Common myeloid progenitor, CD34-positive (primary cell): ENCODE data around the gene CDH23.

Experiments
- CTCF ChIA-PET: fragments of 350-600 bp; sonication (Branson Sonifier 250); formaldehyde crosslinking; loops from one replicate; lab custom pipeline; 2021; ENCODE audit warnings: antibody characterized with exemption; lab: Charles Lee
- POLR2A ChIA-PET: fragments of 350-600 bp; sonication (Branson Sonifier 250); formaldehyde crosslinking; loops from one replicate; lab custom pipeline; 2021; ENCODE audit warnings: antibody characterized with exemption; lab: Charles Lee
- DNase-seq, 3 donors: peaks; one replicate each; pipeline versions ENCODE4 v3.0.0 to v3.0.0-alpha.2; 2013
- H3K27ac ChIP-seq, 2 experiments: 1 replicate in 1 of 2; 2 replicates in 1 of 2; pipeline ENCODE4 v1.7.0; 2013; ENCODE audit warnings: inconsistent platforms in 2 of 2, low read length in 2 of 2, mild to moderate bottlenecking in 2 of 2, low read depth in 1 of 2, moderate library complexity in 1 of 2; ENCODE audit not compliant: severe bottlenecking in 2 of 2, insufficient read depth in 1 of 2, poor library complexity in 1 of 2
- H3K27me3 ChIP-seq, 5 experiments: replicated peaks in 2 of 5; 1 replicate in 3 of 5; 2 replicates in 2 of 5; pipeline versions ENCODE4 v1.6.1 to v1.7.0; 2013; ENCODE audit warnings: low read length in 4 of 5, mild to moderate bottlenecking in 2 of 5, moderate library complexity in 2 of 5, inconsistent platforms in 1 of 5; ENCODE audit not compliant: insufficient read depth in 5 of 5, control insufficient read depth in 4 of 5
- H3K36me3 ChIP-seq, 4 experiments: 1 replicate in 2 of 4; 2 replicates in 2 of 4; pipeline versions ENCODE4 v1.6.1 to v1.7.0; 2013; ENCODE audit warnings: low read length in 3 of 4, control low read depth in 1 of 4, mild to moderate bottlenecking in 1 of 4; ENCODE audit not compliant: control insufficient read depth in 4 of 4, insufficient read depth in 4 of 4
- H3K4me1 ChIP-seq, 4 experiments: 1 replicate in 3 of 4; 2 replicates in 1 of 4; pipeline versions ENCODE4 v1.6.1 to v1.7.1; 2013; ENCODE audit warnings: low read length in 3 of 4, mild to moderate bottlenecking in 3 of 4, control low read depth in 1 of 4, inconsistent platforms in 1 of 4, moderate library complexity in 1 of 4; ENCODE audit not compliant: control insufficient read depth in 4 of 4, insufficient read depth in 4 of 4; ENCODE audit errors: control extremely low read depth in 1 of 4
- H3K4me3 ChIP-seq, 7 experiments: 1 replicate in 4 of 7; 2 replicates in 3 of 7; pipeline versions ENCODE4 v1.5.1 to v1.7.0; 2013; ENCODE audit warnings: mild to moderate bottlenecking in 7 of 7, low read length in 6 of 7, moderate library complexity in 6 of 7, inconsistent platforms in 2 of 7, low read depth in 2 of 7, control low read depth in 1 of 7; ENCODE audit not compliant: insufficient read depth in 4 of 7, control insufficient read depth in 1 of 7; ENCODE audit errors: extremely low read depth in 1 of 7
- H3K9me3 ChIP-seq, 5 experiments: 1 replicate in 4 of 5; 2 replicates in 1 of 5; pipeline versions ENCODE4 v1.6.1 to v1.7.1; 2013; ENCODE audit warnings: low read length in 4 of 5, mild to moderate bottlenecking in 2 of 5, inconsistent platforms in 1 of 5, low read depth in 1 of 5, moderate library complexity in 1 of 5; ENCODE audit not compliant: control insufficient read depth in 4 of 5, insufficient read depth in 2 of 5; ENCODE audit errors: control extremely low read depth in 1 of 5
- WGBS: methylation state at CpG from one replicate; pipeline ENCODE4 v1.1.5; 2013; ENCODE audit not compliant: insufficient coverage; 5-methylcytosine and 5-hydroxymethylcytosine counted together

Gene CDH23

GRCh38 chr10:71763352-71764127, 366.8 kb downstream of the CDH23 start:
- Histone ChIP-seq H3K4me3 (no peak overlapping the region), H3K36me3 (peaks cover 5 to 73% (median 35%) of the 10 kb centered on the region in 4 experiments), H3K9me3 (no peaks in the 10 kb centered on the region), H3K27ac (no peak overlapping the region), H3K27me3 (no peaks in the 10 kb centered on the region), H3K4me1 (peaks cover 9 to 70% (median 59%) of the 10 kb centered on the region in 4 experiments)
- peak in 2 of 3 donors; percentile 15 to 23 for DNase-seq
- POLR2A ChIA-PET: interaction anchor here (0.5 to 0.9 kb wide), 3 partner anchors 55 to 104 kb away, joined by 3 to 4 read pairs (median 3); no protein-coding TSS in a partner anchor
- CTCF ChIA-PET: interaction anchor here (0.9 to 4.6 kb wide), 10 partner anchors 9 to 97 kb away, joined by 3 to 32 read pairs (median 4); partner anchors contain the start of gene VSIR
- WGBS: 57% methylated on average over 10 of the region's 11 CpGs

GRCh38 chr10:71765176-71765904, 368.6 kb downstream of the CDH23 start:
- 81% methylated on average over 3 of the region's 8 CpGs for WGBS
- Histone ChIP-seq H3K27me3 (no peaks in the 10 kb centered on the region), H3K36me3 (peaks cover 5 to 75% (median 33%) of the 10 kb centered on the region in 4 experiments), H3K4me1 (peaks cover 18 to 81% (median 70%) of the 10 kb centered on the region in 4 experiments), H3K27ac (peak overlapping the region in 1 of 2 experiments; percentile 58), H3K4me3 (no peak overlapping the region), H3K9me3 (no peaks in the 10 kb centered on the region)
- CTCF ChIA-PET: interaction anchor here (1.0 to 13.0 kb wide), 6 partner anchors 8 to 47 kb away, joined by 4 to 159 read pairs (median 70); no protein-coding TSS in a partner anchor
- DNase-seq: no peak
- POLR2A ChIA-PET: interaction anchor here (1.2 kb wide), 1 partner anchor 9 kb away, joined by 3 read pairs; no protein-coding TSS in a partner anchor

GRCh38 chr10:71765906-71766716, 369.4 kb downstream of the CDH23 start:
- Histone ChIP-seq H3K36me3 (peaks cover 2 to 74% (median 30%) of the 10 kb centered on the region in 4 experiments), H3K9me3 (no peaks in the 10 kb centered on the region), H3K27me3 (no peaks in the 10 kb centered on the region), H3K27ac (peak overlapping the region in 1 of 2 experiments; percentile 38), H3K4me3 (no peak overlapping the region), H3K4me1 (peaks cover 22 to 81% (median 70%) of the 10 kb centered on the region in 4 experiments)
- POLR2A ChIA-PET: interaction anchor here (0.8 to 1.5 kb wide), 2 partner anchors 8 to 53 kb away, joined by 4 to 5 read pairs; no protein-coding TSS in a partner anchor
- CTCF ChIA-PET: interaction anchor here (1.0 to 13.0 kb wide), 9 partner anchors 9 to 197 kb away, joined by 3 to 159 read pairs (median 5); no protein-coding TSS in a partner anchor
- WGBS: 94% methylated on average over 22 of the region's 22 CpGs
- no peak for DNase-seq

DNA sequence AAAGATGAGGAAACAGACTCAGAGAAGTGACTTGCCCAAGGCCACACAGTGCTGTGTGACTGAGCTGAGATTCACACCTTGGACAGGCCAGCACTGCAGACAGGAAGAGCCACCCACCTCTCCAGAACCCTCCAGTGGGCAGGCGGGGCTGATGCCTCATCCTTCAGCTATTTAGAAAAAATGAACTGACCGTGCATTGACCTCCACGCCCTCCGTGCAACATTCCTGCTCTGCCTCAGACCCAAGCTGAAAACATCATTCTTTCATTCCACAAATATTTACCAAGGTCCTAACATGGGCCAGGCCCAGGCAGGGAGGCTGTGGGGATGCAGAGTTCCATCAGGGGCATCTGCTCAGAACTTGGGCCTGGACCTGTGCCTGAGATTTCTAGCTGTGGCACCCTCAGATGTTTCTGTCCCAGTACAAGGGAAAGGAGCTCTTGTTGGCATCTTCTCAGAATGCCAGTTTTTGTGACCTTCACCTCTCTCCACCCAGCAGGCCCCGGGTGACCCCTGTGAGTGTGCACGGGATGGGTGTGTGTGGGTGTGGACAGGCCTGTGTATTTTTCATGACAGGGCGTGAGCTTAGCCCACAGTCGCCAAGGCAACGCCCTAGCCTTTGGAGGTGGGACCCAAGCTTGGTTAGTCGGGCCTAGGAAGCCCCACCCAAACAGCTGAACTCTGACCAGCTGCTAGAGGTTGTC, 370.1 kb downstream of the CDH23 start:
- DNase-seq: peak in 1 of 3 donors; percentile 28
- peak overlapping the region in 1 of 2 experiments; percentile 35 for H3K27ac ChIP-seq
- POLR2A ChIA-PET: interaction anchor here (0.8 to 1.5 kb wide), 2 partner anchors 9 to 54 kb away, joined by 4 to 5 read pairs; no protein-coding TSS in a partner anchor
- CTCF ChIA-PET: interaction anchor here (1.0 to 13.0 kb wide), 8 partner anchors 10 to 198 kb away, joined by 3 to 159 read pairs (median 12); no protein-coding TSS in a partner anchor
- no peaks in the 10 kb centered on the region for H3K9me3 ChIP-seq
- peaks cover 2 to 66% (median 26%) of the 10 kb centered on the region in 4 experiments for H3K36me3 ChIP-seq
- no peak overlapping the region for H3K4me3 ChIP-seq
- H3K27me3 ChIP-seq: no peaks in the 10 kb centered on the region
- peaks cover 27 to 83% (median 72%) of the 10 kb centered on the region in 4 experiments for H3K4me1 ChIP-seq
- 83% methylated on average over 8 of the region's 10 CpGs for WGBS

DNA sequence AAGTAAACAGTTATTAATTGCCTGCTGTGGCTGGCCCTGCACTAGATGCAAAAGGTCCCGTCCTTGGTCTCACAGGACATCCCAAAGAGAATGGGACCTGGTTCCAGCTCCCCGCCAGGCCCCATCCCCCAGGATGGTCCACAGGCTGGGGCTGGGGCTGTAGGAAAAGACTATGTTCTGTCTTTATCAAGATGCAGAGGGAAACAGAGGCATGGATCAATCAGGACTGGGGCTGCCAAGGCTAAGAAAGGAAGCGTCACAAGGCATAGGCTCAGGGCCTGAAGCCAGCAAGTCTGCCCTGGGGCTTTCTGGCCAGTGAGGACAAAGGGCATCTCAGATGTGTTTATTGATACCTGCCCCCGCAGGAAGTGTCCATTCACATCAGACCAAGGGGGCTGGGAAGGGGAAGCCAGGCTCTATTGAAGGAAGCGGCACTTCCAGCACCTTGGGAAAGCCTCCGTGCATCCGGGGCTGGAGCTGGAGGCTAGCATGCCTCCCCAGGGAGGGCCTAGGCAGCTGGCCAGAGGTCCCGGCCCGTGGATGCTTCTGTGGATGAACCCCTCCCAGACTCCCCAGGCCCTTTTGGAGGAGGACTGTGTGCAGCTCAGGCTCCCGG, 370.8 kb downstream of the CDH23 start:
- Histone ChIP-seq H3K36me3 (peaks cover 2 to 59% (median 22%) of the 10 kb centered on the region in 4 experiments), H3K27ac (peak overlapping the region in 1 of 2 experiments; percentile 35), H3K9me3 (no peaks in the 10 kb centered on the region), H3K4me1 (peaks cover 27 to 84% (median 75%) of the 10 kb centered on the region in 4 experiments), H3K27me3 (no peaks in the 10 kb centered on the region), H3K4me3 (no peak overlapping the region)
- ChIA-PET CTCF (interaction anchor here (0.5 to 13.0 kb wide), 10 partner anchors 10 to 103 kb away, joined by 3 to 159 read pairs (median 4); no protein-coding TSS in a partner anchor), POLR2A (interaction anchor here (0.8 to 1.5 kb wide), 2 partner anchors 9 to 55 kb away, joined by 4 to 5 read pairs; no protein-coding TSS in a partner anchor)
- no peak for DNase-seq
- WGBS: 97% methylated on average over 10 of the region's 10 CpGs
